ENCODE results near the gene KPNB1. TPM values are rescaled to one million over a fixed set of nuclear protein-coding genes. Genes with fewer than 3 reads are reported as not detected.

KPNB1 gene
- total RNA-seq: 100 to 1,000 TPM; 560 to 601 TPM

DNA sequence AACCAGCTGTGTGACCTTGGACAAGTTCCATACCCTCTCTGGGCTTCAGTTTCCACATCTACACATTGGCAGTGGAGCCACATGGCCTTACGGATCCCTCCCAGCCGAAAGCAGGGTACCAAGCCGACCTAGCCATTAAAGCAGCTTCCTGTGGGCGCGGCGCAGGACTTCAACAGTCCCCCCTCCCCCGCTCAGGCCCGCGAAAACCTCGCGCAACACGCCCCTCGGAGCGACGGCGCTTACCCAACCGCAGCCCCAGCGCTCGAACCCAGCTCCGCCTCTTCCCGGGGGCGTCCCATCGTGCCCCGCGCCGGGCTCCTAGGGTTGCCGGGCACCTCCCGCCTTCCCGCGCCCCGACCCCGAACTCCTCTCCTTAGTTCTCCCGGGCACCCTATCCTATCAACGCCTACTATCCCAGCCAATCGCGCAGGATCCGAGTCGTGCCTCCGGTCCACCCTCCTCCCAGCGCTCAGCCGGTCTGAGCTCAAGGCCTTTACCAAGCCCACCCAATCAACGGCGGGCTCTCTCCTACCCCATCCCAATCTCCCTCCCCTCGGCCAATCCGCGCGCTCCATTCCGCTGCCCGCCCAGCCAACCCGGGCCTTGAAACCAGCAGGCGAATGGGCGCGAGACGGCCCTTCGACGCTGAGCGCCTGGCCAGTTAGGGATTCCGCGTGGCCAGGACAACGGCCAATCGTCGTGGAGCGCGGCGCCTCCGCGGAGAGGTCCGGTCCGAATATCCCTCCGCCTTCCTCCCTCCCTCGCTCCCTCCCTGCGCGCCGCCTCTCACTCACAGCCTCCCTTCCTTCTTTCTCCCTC lies at the start of gene KPNB1:
TSS of gene KPNB1 (plus strand) at position 767 of the 819 bp plus-strand sequence. CDS start 326 bp downstream, outside the sequence.
- Mint-ChIP-seq H3K9me3 (no peaks in the 10 kb centered on the region), H3K36me3 (peaks cover 29 to 48% of the 10 kb centered on the region in 2 donors), H3K27ac (peak within 1 kb of the TSS; percentile 92 to 98)
- ATAC-seq: peak; percentile 85 to 87
- DNase-seq (ENCODE audit: low spot score in 2 of 2): peak; percentile 96 to 99

DNA sequence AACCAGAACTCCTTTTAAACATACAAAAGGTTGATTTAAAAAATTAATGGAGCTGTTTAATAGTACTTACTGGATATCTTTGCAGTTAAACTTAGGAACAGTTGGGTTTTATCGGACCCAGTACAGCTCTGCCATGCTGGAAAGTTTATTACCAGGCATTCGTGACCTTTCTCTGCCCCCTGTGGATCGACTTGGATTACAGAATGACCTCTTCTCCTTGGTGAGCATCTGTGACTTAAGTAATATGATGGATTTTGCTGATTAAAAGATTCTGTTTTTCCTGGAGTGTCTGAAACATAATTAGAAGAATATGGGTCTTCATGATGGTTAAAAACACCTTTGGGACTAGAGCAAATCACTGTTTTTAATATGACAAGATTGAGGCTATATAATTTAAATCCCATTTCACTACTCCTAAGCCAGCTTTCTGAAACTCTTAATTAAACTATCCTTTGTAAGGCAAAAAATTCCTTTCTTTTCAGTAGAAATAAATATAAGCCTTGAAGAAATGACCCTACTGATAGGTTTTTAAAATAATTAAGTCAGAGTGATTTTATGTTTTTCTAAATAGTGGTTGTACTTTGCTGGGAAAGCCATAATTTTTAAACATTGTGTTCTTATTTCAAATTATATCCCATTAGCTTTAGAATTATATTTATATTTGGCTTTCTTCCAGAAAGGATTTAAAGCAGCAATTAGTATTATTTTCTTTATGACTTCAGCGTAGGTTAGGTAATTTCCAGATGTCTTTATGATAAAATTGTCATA lies 45.7 kb upstream of the KPNB1 start:
- DNase-seq (ENCODE audit: low spot score in 2 of 2) (no peak), ATAC-seq (no peak)
- H3K9me3 Mint-ChIP-seq: no peaks in the 10 kb centered on the region
- peaks cover 0 to 5% of the 10 kb centered on the region in 2 donors for H3K36me3 Mint-ChIP-seq
- H3K27ac Mint-ChIP-seq: no peak overlapping the region

DNA sequence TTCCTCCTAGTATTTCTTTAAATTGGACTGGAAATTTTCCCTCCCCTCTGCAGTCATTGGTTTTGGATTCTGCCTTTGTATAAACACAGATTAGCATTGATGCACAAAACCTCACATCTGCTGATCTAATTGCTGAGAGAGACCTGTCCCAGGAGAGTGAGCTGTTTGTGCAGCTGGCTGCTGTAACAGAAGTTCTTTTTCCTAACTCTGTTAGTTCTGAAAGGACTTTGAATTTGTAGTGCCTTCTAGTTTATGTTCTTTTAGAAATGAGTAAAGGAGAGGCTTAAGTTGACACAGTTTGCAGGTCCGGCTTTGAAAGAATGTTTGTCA lies 45.2 kb upstream of the KPNB1 start:
- no peak for ATAC-seq
- Mint-ChIP-seq H3K9me3 (no peaks in the 10 kb centered on the region), H3K36me3 (peaks cover 0 to 5% of the 10 kb centered on the region in 2 donors), H3K27ac (no peak overlapping the region)
- no peak for DNase-seq (ENCODE audit: low spot score in 2 of 2)

DNA sequence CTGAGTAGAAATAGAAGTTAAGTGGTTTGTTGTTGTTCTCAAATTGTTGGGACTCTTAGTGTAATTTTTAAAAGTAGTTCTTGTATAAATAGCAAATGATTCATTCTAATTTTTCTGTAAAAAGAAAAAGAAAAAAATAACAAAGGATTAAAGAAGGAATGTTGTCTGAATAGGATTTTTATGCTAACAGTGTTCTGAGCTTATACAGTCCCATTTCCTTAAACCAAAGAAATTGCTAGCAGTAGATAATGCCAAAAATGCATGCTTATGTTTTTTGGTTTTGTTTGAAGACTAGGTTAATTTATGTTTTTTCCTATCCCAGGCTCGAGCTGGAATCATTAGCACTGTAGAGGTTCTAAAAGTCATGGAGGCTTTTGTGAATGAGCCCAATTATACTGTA lies 44.7 kb upstream of the KPNB1 start:
- Mint-ChIP-seq H3K36me3 (peaks cover 3 to 5% of the 10 kb centered on the region in 2 donors), H3K27ac (no peak overlapping the region), H3K9me3 (no peaks in the 10 kb centered on the region)
- no peak for ATAC-seq
- no peak for DNase-seq (ENCODE audit: low spot score in 2 of 2)

DNA sequence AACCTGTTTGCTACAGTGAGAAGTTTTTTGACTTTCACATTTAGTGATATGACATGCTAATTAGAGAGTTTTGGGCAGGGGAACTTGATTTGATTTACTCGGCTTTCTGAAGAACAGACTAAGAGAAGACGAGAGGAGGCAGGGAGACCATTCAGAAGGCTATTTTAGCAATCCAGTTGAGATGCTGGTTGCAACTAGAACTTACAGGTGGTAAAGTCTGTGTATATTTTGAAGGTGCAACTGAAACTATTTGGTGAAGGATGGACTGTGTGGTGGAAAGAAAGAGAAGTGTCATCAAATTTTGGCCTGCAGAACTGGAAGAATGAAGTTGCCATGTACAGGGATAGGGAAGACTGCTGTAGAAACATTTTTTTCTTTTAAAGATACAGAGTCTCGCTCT lies 42.2 kb upstream of the KPNB1 start:
- DNase-seq (ENCODE audit: low spot score in 2 of 2): no peak
- Mint-ChIP-seq H3K36me3 (peaks cover 0 to 7% of the 10 kb centered on the region in 2 donors), H3K27ac (peak overlapping the region; percentile 5 to 45), H3K9me3 (no peaks in the 10 kb centered on the region)
- ATAC-seq: no peak

DNA sequence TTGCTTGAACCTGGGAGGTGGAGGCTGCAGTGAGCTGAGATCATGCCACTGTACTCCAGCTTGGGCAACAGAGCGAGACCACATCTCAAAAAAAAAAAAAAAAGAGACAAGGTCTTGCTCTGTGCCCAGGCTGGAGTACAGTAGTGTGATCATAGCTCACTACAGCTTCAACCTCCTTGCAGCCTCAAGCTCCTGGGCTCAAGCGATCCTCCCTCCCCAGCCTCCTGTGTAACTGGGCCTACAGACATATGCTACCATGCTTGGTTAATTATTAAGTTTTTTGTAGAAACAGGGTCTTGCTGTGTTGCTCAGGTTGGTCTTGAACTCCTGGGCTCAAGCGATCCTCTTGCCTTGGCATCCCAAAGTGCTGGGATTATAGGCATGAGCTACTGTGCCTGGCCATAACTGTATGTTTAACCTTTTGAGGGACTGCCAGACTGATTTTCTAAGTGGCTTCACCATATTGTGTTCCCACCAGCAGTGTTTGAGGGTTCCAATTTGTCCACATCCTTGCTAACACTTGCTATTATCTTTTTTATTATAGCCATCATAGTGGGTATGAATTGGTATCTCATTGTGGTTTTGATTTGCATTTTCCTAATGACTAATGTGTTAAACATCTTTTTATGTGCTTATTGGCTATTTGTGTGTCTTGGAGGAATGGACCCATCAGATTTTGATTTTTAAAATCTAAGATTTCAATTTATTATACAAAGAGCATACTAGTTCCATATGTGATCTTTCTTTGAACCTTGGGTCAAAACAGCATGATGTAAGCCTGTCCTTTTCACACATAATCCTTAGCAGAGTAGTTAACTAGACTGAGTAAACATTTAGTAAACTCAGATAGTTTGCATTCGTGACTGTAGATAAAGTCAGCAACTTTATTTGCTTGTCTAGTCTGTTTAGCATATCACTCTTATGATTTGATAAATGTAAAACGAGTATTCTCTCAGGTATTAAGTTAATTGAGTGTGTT lies 38.1 kb upstream of the KPNB1 start:
- ATAC-seq (no peak), DNase-seq (ENCODE audit: low spot score in 2 of 2) (no peak)
- Mint-ChIP-seq H3K36me3 (peaks cover 0 to 15% of the 10 kb centered on the region in 2 donors), H3K9me3 (no peaks in the 10 kb centered on the region), H3K27ac (peak overlapping the region in 1 of 2 donors; percentile 41)

DNA sequence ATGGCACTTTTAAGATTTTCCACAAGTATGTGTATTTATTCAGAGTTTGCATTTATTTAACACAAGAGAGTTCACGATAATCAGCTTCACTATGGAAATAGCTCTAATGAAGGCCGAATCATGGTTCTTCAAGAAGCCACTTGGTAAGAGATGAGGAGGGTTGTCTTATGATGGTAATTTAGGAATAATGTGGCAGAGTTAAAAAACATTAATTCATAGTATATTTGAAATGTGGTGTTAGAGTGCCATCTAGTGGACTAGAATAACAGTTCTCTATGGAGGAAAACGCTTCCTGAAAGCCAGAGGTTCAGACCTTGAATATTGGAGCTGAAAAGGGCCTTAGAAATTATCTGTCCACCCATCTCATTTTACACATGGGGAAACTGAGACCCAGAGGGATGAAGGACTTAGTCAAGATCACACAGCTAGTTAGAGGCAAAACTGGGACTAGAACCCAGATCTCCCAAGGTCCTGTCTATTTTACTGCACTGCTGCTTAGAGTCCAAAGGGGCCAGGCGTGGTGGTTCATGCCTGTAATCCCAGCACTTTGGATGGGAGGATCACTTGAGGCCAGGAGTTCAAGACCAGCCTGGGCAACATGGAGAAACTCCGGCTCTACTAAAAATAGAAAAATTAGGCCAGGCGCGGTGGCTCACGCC lies 33.8 kb upstream of the KPNB1 start:
- Mint-ChIP-seq H3K27ac (peak overlapping the region; percentile 73 to 86), H3K9me3 (no peaks in the 10 kb centered on the region), H3K36me3 (peaks cover 15 to 30% of the 10 kb centered on the region in 2 donors)
- ATAC-seq: peak in 1 of 2 donors; percentile 42
- DNase-seq (ENCODE audit: low spot score in 2 of 2): no peak

DNA sequence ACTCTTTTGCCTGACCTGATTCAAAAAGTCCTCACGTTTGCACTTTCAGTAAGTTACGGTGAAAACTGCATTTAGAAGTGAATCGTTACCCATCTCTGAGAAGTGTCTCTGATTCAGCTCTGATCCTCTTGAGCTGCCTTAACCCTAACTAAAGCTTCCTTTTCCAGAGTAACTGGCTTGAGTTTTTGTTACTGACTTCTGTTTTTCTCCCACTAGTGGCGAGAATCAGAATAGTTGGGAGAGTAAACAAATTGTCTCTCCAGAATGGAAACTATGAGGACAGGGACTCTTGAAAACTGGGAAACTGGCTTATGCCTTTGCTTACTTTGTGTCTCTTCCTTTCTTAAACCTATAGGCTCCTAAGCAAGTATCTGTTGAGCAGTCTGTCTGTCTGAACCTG lies 31.3 kb upstream of the KPNB1 start:
- Mint-ChIP-seq H3K27ac (peak overlapping the region in 1 of 2 donors; percentile 77), H3K9me3 (no peaks in the 10 kb centered on the region), H3K36me3 (peaks cover 15 to 36% of the 10 kb centered on the region in 2 donors)
- ATAC-seq (no peak), DNase-seq (ENCODE audit: low spot score in 2 of 2) (no peak)

DNA sequence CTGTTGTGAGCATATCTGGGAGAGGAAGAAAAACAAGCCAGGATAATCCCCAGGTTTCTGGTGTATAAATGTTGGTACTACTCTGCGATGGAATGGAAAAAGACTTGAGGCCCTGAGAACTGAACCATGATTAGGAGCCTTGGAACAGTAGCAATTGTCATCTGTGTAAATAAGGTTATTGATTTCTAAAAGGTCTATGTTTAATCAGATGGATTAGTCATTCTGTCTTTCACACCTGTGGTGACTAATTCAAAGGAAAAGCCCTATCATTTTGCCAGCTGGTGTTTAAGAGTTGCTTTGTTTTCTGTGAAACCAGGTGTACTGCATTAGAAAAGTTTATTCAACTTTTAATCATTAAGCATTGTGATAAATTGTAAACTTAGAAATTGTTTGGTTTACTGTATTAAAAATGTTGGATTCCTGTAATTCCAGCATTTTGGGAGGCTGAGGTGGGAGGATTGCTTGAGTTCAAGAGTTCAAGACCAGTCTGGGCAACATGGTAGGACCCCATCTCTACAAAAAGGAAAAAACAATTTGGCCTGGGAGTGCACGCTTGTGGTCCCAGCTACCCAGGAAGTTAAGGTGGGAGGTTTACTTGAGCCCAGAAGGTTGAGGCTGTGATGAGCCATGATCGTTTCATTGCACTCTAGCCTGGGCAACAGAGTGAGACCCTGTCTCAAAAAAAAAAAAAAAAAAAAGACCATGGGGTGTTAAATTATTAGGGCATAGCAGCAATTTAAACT lies 29.0 kb upstream of the KPNB1 start:
- DNase-seq (ENCODE audit: low spot score in 2 of 2) (peak in 1 of 2 donors; percentile 17), ATAC-seq (peak; percentile 91 to 98)
- Mint-ChIP-seq H3K9me3 (no peaks in the 10 kb centered on the region), H3K27ac (peak overlapping the region; percentile 90 to 91), H3K36me3 (peaks cover 15 to 39% of the 10 kb centered on the region in 2 donors)

DNA sequence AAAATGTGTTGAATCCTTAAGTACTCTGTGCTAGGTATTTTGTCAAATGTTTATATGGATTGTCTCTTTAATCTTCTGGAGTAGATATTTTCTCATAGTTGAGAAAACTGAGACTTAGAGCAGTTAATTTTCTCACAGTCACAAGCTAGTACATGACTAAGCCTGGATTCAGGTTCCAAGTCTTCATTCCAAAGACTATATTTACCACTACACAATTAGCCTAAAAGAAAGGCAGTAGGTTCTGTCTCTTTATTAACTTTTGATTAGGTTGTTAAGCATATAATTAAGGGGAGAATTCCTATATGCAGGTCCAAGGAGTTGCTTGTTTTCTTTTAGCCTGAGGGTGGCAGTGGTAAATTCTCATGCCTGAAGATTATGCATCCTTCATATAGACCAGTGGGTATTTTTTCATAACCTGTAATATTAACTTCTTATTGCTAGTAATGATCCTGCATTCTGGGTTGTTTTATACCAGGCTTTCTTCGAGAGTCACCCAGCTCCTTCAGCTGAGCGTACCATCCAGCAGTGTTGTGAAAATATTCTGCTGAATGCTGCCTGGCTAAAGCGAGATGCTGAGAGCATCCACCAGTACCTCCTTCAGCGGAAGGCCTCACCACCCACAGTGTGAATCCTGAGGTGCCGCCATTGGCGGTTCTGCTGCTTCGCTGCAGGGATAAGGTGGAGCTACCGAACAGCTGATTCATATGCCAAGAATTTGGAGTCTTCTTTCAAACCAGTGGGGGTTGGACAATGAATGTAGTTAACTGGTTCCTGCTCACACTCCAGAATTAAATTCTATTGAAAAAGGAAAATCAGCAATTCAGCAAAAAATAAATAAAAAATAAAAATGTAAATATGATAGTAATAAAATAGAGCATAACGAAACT lies 28.2 kb upstream of the KPNB1 start:
- Mint-ChIP-seq H3K27ac (peak overlapping the region; percentile 90 to 91), H3K9me3 (no peaks in the 10 kb centered on the region), H3K36me3 (peaks cover 15 to 34% of the 10 kb centered on the region in 2 donors)
- ATAC-seq: no peak
- DNase-seq (ENCODE audit: low spot score in 2 of 2): no peak

DNA sequence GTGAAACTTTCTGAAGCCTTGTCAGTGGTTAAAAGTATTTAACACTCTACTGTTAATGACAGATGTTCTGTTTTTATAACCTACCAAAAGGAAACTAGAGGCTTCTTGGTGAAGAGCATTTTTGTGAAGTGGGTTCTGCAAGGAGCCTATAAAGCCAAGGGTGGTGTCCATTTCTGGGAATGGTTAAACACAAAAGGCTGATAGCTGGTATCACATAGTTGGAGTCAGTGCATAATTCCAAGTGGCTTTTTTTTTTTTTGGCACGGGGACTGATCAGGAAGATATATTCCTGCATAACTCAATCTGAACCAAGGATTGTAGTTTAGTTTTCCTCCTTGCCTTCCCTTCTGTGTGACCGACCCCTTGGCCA lies 27.6 kb upstream of the KPNB1 start:
- DNase-seq (ENCODE audit: low spot score in 2 of 2): no peak
- Mint-ChIP-seq H3K27ac (no peak overlapping the region), H3K36me3 (peaks cover 15 to 34% of the 10 kb centered on the region in 2 donors)

DNA sequence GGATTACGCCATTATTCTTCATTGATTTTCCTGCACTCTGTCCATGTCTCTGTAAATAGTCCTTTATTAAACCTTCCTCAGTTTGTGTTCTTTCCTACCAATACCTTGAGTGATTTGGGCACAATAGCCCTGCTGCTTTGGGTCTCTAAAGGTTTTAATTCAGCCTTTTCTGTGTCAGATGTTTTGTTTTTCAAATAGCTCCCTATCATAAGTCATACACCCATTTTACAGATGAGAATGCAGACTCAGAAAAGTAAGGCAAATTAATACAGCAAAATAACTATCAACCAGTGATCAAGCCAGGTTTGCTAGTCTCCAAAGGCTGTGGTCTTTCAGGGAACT lies 25.0 kb upstream of the KPNB1 start:
- DNase-seq (ENCODE audit: low spot score in 2 of 2) (no peak), ATAC-seq (no peak)
- Mint-ChIP-seq H3K36me3 (peaks cover 7 to 20% of the 10 kb centered on the region in 2 donors), H3K9me3 (no peaks in the 10 kb centered on the region), H3K27ac (no peak overlapping the region)

More for the DNA sequence above, 27.6 kb upstream of the KPNB1 start:
- H3K9me3 Mint-ChIP-seq: no peaks in the 10 kb centered on the region
- ATAC-seq: no peak

DNA sequence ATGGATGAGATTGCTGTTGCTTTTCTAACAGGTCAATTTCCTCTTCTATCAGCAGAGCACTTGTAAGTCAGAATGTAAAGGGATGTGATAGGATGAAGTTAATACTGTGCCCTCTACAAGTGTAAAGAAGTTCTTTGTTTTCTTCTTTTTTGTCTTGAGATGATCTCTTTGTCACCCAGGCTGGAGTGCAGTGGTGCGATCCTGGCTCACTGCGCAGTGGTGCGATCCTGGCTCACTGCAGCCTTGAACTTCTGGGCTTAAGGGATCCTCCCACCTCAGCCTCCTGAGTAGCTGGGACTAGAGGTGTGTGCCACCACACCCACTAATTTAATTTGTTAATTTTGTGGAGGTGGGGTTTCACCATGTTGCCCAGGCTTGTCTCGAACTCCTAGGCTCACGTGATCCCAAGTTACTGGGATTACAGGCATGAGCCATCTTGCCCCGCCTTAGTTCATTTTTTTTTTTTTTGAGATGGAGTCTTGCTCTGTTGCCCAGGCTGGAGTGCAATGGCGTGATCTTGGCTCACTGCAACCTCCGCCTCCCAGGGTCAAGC lies 21.6 kb upstream of the KPNB1 start:
- H3K9me3 Mint-ChIP-seq: no peaks in the 10 kb centered on the region
- ATAC-seq (no peak), DNase-seq (ENCODE audit: low spot score in 2 of 2) (no peak)
- H3K36me3 Mint-ChIP-seq: peaks cover 0 to 6% of the 10 kb centered on the region in 2 donors
- H3K27ac Mint-ChIP-seq: no peak overlapping the region

DNA sequence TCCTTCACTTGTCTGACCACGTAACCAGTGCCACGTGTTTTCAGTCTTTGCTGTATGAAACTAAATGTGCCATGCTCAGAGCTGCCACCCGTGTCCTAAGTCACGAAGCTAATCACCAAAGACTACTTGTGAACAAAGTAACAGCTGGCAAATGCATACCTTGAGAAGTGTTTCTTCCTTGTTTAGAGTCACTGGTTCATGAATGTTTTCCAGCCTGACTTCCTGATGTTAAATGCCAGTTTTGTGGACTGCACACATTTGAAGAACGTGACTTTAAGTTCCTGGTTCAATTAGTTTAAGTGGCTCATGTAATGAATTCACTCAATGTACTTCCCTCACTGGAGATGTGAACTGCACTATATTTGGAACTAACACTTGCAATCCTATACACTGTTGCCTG lies 19.9 kb upstream of the KPNB1 start:
- no peak for ATAC-seq
- Mint-ChIP-seq H3K36me3 (peaks cover 0 to 3% of the 10 kb centered on the region in 2 donors), H3K27ac (no peak overlapping the region), H3K9me3 (no peaks in the 10 kb centered on the region)
- DNase-seq (ENCODE audit: low spot score in 2 of 2): no peak

Measured in activated naive CD4-positive, alpha-beta T cell treated with anti-CD3 and anti-CD28 coated beads, Interleukin-2, amount 50 U/mL, for 72 hours (primary cell).